NCI-H2107 treated with DMSO at 0.1 percent for 48 hours (cell line): Measurements from ENCODE around the gene ZNF180.
"Not testable (repeated sequence)": the region's sequence is repeated elsewhere in the genome, so short reads cannot be mapped to it uniquely, and the experiment has no call there.

ENCODE experiments used
- DNase-seq: peaks from one replicate; lab custom pipeline; 2025; ENCODE audit not compliant: unreplicated experiment; lab: John Stamatoyannopoulos, UW

Gene ZNF180

DNA sequence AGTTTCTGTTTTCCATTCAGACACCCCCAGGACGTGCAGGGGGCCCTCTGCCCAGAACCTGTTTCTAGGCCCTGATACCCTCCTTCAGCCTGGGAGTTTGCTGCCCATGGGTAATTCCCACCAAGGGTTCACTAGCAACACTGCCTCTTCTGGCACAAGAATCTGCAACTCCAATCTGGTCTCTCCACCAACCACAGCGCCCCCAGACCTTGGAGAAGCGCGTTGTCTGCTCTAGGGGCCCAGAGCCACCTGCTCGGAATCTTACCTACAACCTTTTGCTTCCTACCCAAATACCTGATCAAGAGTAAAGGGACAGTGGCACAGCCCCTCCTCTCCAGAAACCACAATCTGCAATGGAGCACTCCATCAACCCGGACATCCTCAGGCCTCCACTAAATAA, 763 bp downstream of the ZNF180 start:
- DNase-seq, result no peak

DNA sequence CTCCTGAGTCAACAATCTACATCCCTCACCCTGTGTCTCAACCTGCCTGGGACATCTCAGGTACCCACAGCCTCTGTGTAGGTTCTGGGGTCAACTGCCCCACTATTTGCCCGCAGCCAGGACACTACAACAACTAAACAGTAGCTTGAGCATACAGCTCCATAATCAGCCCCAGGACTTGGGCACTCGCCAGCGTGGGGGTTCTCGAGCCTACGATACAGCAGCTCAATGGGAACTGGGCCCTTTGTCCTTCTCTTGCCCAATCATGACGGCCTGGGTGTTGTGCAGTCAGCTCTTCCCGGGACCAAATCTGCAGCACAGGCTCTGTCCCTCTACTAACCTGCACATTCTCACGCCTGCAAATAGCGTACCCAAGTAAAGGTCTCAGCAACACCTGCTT, 1.3 kb downstream of the ZNF180 start:
- no peak for DNase-seq

DNA sequence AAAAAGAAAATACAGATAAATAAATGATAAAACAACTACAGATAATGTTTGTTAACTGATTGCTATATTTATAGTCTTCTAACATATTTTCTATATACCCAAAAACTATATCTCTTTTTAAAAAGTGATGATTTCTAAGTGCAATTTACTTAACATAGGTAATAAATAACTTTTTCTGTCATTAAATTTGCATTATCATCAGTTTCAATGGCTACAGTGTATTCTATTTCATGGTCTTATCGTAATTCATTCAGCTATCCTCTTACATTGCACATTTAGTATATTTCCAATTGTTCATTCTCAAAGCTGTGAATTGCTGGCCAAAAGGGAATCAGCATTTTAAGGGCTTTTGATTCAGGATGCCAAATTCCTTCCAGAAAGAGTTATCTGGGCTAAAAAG, 3.6 kb downstream of the ZNF180 start:
- no peak for DNase-seq

DNA sequence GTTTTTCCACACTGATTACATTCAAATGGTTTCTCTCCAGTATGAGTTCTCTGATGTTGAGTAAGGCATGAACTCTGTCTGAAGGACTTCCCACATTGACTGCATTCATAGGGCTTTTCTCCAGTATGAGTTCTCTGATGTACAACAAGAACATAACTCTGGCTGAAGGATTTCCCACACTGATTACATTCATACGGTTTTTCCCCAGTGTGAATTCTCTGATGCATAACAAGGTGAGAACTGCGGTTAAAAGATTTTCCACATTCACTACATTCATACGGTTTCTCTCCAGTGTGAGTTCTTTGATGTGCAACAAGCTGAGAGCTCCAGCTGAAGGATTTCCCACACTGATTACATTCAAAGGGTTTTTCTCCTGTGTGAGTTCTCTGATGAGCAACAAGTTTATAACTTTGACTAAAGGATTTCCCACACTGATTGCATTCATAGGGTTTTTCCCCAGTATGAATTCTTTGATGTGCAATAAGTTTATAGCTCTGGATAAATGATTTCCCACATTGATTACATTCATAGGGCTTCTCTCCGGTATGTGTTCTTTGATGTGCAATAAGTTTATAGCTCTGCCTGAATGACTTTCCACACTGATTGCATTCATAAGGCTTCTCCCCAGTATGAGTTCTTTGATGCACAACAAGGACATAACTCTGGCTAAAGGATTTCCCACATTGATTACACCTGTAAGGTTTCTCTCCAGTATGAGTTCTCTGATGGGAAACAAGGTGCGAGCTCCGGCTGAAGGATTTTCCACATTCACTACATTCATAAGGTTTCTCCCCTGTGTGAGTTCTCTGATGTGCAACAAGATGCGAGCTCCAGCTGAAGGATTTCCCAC, 23.5 kb downstream of the ZNF180 start:
- no peak for DNase-seq

DNA sequence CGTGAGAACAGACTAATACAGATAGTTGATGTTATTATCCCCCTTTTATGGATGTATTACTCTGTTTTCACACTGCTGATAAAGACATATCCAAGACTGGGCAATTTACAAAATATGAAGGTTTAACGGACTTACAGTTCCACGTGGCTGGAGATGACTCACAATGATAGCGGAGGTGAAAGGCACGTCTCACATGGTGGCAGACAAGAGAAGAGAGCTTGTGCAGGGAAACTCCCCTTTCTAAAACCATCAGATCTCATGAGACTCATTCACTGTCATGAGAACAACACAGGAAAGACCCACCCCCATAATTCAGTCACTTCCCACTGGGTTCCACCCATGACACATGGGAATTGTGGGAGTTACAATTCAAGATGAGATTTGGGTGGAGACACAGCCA, 31.6 kb downstream of the ZNF180 start:
- DNase-seq, result not testable (repeated sequence)

DNA sequence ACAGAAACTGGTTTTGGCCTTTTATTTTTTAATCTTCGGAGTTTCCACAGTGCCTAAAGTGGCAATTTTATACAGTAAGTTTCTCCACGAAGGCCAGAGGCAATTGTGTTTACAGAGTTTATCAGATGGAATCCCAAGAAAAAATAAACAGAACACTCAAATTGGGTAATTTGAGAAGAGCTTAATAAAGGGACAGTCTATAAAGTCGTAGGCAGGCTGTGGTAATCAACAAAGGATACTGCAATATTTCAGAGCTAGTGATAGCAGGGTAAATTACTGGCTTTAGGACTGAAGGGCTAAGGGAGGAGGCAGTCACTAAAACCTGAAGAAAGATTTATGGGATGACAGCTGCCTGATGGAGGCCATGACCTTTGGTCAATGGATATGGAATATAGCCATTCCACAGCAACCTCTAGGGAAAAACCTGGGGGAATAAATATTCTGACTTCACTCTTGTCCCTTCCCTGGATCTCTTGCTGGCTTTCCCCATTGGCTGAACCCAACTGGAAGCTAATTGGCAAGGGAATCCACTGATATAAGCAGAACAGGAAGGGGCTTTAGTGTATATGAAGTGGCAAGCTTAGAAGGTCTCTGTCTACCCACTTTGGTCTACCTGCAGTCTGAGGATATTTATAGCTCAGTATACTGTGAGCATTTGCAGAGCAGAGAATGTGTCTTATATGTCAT, 37.6 kb downstream of the ZNF180 start:
- DNase-seq, result not testable (repeated sequence)

DNA sequence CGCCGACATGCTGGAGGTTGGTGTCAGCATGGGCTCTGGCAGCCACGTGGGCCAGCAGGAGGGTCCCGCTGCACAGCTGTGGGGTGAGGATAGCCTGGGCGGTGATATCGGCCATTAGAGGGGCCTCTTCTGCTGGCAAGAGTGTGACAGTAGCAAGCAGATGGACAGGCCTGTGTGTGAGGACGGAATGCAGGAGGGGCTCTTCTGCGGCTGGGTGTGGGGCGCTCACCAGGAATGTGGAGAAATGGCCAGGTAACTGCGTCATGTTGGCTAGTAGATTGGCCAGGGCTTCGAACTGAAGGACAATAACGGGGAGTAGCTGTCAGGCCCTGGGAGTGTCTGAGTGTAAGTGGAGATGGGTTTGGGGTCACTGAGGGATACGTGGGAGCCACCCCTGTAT, 44.3 kb downstream of the ZNF180 start:
- not testable (repeated sequence) for DNase-seq

DNA sequence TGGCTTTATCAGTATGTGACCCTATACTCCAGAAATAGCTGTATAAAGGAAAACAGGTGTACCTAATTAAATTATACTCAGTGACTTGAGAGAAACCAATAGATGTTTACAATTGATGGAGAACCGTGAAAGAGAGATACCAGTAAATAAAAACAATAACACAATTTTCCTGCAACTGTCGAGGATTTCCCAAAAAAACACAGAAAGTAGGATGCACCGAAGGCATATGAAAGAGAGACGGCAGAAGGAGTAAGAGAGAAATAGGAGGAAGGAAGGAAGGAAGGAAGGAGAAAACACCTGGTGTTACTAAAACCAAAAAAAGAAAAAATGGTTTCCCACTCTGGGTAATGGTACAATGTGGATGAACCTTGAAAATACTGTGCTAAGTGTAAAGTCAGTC, 45.2 kb downstream of the ZNF180 start:
- no peak for DNase-seq

DNA sequence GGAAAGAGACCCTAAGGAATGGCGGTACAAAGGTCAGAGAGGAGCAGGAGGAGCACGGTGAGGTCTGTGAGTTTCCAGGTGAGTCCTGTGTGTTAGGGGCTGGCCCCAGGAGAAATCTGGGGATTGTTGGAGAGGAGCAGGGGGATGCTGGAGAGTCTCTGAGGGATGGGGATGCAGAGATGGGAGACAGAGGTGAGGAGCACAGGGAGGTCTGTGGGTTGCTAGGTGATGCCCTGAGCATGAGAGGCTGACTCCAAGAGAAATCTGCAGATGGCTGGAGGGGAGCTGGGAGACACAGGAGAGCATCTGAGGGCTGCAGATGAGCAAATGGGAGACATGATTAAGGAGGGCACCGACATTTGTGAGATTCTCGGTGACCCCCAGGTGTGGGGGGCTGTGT, 48.0 kb downstream of the ZNF180 start:
- no peak for DNase-seq

DNA sequence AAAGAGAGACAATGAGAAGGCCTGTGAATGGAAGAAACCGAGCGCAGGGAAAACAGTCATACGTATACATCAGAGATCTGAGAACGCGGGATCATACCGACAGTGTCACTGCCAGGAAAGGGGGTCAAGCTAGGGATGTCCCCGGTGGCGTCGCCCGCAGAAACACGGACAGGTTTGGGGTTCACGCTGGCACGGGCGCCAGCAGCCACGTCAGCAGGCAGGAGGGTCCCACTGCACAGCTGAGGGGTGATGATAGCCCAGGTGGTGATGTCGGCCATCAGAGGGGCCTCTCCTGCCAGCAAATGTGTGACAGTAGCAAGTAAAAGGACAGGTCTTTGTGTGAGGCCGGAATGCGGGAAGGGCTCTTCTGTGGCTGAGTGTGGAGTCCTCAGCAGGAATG, 48.6 kb downstream of the ZNF180 start:
- no peak for DNase-seq

DNA sequence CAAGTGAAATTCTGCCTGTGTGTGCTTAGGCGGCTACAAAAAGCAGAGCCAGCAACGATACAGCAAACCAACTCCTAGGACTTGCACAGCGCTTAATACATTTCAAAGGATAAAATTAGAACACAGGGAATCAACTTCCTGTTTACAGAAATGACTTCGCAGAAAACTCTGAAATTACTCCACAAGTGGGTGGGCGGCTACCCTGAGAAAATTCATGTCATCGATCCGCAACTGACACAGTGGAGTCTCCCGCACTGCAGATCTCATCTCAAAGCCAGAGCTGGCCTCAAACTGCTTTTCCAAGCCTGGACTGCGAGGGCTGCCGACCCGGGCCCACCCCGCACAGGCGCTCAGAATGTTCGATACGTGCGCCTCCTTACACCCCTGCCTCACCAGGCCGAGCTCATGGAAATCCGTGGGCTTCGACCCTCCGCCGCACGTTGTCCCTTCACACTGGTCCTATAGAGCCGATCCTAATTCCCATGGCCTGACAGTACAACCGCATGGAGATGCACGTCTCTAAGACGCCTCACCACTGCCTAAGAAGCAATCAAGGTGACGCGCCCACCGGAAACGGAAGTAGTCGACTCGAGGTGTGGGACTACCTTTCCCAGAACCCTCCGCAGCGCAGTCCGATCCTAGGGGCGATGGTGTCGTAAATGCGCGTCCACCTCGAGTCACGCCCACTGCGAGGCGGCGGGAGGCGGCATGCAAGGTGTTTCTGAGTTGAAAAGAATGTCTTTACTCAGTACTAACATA, 52.2 kb downstream of the ZNF180 start, which contains the start of gene ZNF229:
TSS of gene ZNF229 (minus strand) at position 557 of the 759 bp plus-strand sequence. CDS start 5,625 bp downstream, outside the sequence.
- DNase-seq, result peak; percentile 76

DNA sequence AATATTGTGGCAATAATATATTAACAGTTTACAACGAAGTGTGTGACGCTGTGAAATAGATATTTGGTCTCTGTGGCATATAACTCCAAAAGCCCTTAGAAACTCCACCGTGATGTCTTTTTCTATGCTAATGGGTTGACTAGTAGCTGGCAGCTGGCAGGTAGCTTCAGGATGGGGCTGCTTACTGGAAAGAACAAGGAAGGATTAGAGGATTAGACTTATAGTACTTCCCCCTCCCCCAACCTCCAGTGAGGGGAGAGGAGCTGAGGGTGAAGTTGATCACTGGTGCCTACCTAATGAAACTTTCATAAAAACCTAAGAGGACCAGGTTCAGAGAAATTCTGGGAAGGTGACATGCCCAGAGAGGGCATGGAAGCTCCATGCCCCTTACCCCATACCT, 61.9 kb downstream of the ZNF180 start:
- DNase-seq, result no peak

DNA sequence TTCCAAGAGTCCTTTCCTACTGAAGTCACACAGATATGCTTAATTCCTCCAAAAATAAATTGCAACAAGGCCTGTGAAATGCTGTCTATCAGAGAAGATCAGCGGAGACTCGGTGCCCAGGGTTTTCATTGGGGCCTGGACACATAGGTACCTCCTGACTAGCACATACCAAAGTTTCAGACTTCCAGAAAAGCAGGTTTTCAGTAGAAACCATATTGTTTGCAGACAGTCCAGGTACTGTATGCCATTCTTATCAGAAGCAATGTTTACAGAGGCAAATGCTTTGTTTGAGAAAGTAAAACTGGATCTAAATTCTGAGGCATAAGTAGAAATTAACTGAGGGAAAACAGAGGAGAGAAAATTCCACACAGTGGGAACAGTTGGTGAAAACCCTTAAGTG, 64.9 kb downstream of the ZNF180 start:
- DNase-seq, result no peak

DNA sequence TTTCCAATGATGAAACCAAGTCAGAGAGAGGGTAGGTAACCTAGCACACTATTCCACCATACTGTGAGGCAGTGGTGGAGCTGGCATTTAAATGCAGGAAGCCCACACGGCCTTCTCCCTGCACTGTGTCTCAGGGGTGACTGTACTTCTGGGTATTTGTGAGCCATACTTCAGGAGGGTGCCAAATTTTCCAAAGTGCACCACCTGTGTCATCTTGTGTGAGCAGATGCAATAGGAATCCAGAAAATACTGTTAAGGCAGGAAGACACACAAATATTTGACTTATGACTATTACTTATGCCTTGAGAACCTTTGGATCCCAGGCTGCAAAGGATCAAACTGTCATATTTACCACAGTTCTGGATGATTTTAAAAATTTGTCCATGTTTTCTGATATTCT, 69.4 kb downstream of the ZNF180 start:
- no peak for DNase-seq
